Neural progenitor cell (in vitro differentiated cells): ENCODE results near the gene VARS2. TPM values are rescaled to one million over a fixed set of nuclear protein-coding genes. Genes with fewer than 3 reads are reported as not detected.
A peak's percentile ranks its signal among the peaks of the same experiment; 100 is the strongest.

Source experiments
- DNase-seq: peaks from one replicate; pipeline ENCODE4 v3.0.0-alpha.2; 2016; ENCODE audit warnings: low spot score
- H2AFZ ChIP-seq: fragments of 200-600 bp; sonication (generic); replicated peaks from 2 replicates; pipeline ENCODE4 v1.6.1; 2016; ENCODE audit warnings: antibody characterized with exemption
- H3F3A ChIP-seq: fragments of 200-600 bp; sonication (generic); 2 replicates; pipeline ENCODE4 v1.6.1; 2016; ENCODE audit warnings: antibody characterized with exemption, low read depth
- H3K27ac ChIP-seq: fragments of 200-600 bp; sonication (generic); 2 replicates; pipeline ENCODE4 v1.5.1; 2016; ENCODE audit warnings: mild to moderate bottlenecking
- H3K27me3 ChIP-seq: fragments of 200-600 bp; sonication (generic); 2 replicates; pipeline ENCODE4 v1.6.1; 2016; ENCODE audit warnings: mild to moderate bottlenecking, moderate library complexity
- H3K36me3 ChIP-seq: fragments of 200-600 bp; sonication (generic); 2 replicates; pipeline ENCODE4 v1.5.1; 2016
- H3K4me1 ChIP-seq: fragments of 200-600 bp; sonication (generic); 2 replicates; pipeline ENCODE4 v1.6.1; 2016; ENCODE audit warnings: mixed run types
- H3K4me2 ChIP-seq: fragments of 200-600 bp; sonication (generic); 2 replicates; pipeline ENCODE4 v1.6.1; 2016
- H3K4me3 ChIP-seq: fragments of 200-600 bp; sonication (generic); 2 replicates; pipeline ENCODE4 v1.5.1; 2016
- H3K79me2 ChIP-seq: fragments of 200-600 bp; sonication (generic); 2 replicates; pipeline ENCODE4 v1.6.1; 2016; ENCODE audit warnings: low read depth
- H3K9ac ChIP-seq: fragments of 200-600 bp; sonication (generic); 2 replicates; pipeline ENCODE4 v1.6.1; 2016
- H3K9me3 ChIP-seq: fragments of 200-600 bp; sonication (generic); 2 replicates; pipeline ENCODE4 v1.5.1; 2016; ENCODE audit warnings: low read depth
- H4K20me1 ChIP-seq: fragments of 200-600 bp; sonication (generic); 2 replicates; pipeline ENCODE4 v1.6.1; 2016; ENCODE audit warnings: low read depth
- H3K27ac Mint-ChIP-seq: 3 replicates; pipeline ENCODE4 v1.8.0; 2021; ENCODE audit warnings: mixed read lengths
- H3K27me3 Mint-ChIP-seq: 2 replicates; pipeline ENCODE4 v1.8.0; 2022; ENCODE audit warnings: low read depth, mild to moderate bottlenecking, inconsistent platforms, moderate library complexity, mixed read lengths; ENCODE audit not compliant: insufficient read depth
- H3K36me3 Mint-ChIP-seq: 3 replicates; pipeline ENCODE4 v1.8.0; 2021; ENCODE audit warnings: mixed read lengths
- H3K4me1 Mint-ChIP-seq: 3 replicates; pipeline ENCODE4 v1.8.0; 2021; ENCODE audit warnings: mixed read lengths
- H3K4me3 Mint-ChIP-seq: 3 replicates; pipeline ENCODE4 v1.8.0; 2021; ENCODE audit warnings: mild to moderate bottlenecking, moderate library complexity, mixed read lengths
- H3K9me3 Mint-ChIP-seq: 3 replicates; pipeline ENCODE4 v1.8.0; 2020; ENCODE audit warnings: mixed read lengths
- EZH2 ChIP-seq: fragments of 200-600 bp; sonication (generic); IDR thresholded peaks from 2 replicates; pipeline ENCODE4 v1.6.1; 2017; ENCODE audit warnings: antibody characterized with exemption, mild to moderate bottlenecking, moderate library complexity
- EZH2phosphoT487 ChIP-seq: fragments of 200-600 bp; sonication (generic); IDR thresholded peaks from 2 replicates; pipeline ENCODE4 v1.6.1; 2017; ENCODE audit warnings: antibody characterized with exemption
- total RNA-seq: library from RNA; depleted of rRNA; stranded (reverse); fragments of >200 nt; gene quantifications from 2 replicates; pipeline ENCODE4 v1.2.3, GENCODE V29; 2015; ENCODE audit warnings: low replicate concordance
- TF ChIP-seq, protein P1 (sequence below): fragments of 200-600 bp; sonication (generic); IDR thresholded peaks from 2 replicates; pipeline ENCODE4 v1.5.1; 2017; ENCODE audit warnings: antibody characterized with exemption, mild to moderate bottlenecking

The VARS2 gene
- total RNA-seq, 1 donor from 2014 or later, result 21.5 TPM

DNA sequence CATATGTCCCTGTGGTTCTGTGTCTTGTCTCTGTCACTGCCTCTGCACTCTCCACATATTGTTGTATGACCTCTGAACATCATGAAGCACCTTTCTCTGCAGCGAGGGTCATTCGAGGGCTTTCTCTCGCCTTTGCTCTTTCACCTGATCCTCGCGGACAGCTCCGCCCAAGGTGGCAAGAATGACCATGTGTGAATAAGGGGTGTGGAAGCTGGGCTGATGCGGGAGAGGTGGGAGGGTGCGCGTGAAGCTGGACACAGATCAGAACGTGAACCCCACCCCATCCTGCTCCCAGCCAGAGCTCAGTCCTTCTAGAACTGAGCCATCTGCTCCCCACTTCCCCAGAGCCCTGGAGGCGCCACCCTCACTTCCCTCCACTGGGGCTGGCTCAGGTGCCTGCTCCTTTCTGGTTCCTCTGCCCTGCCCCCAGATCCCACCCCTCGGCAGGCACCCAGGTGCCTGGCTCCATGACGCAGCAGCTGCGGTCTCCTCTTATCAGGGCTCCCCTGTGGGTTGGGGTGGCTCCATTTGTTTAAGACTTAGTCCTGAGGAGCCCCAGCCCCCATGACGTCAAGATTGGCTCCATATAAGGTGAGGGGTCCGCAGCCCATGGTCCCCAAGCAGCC lies 26.4 kb downstream of the VARS2 start, which contains the start of gene MUCL3:
TSS of gene MUCL3 (plus strand) at position 613 of the 626 bp plus-strand sequence. CDS start 27 bp downstream, outside the sequence.
- Mint-ChIP-seq H3K27me3 (peaks cover 22% of the 10 kb centered on the region), H3K4me3 (no peak within 1 kb of the TSS), H3K9me3 (no peaks in the 10 kb centered on the region), H3K27ac (peak within 1 kb of the TSS; percentile 59), H3K36me3 (no peaks in the 10 kb centered on the region), H3K4me1 (peaks cover 20% of the 10 kb centered on the region)
- Histone ChIP-seq H3K9me3 (no peaks in the 10 kb centered on the region), H3F3A (no peaks in the 10 kb centered on the region), H3K27ac (no peak within 1 kb of the TSS), H2AFZ (no peak within 1 kb of the TSS), H3K4me2 (no peak within 1 kb of the TSS), H3K36me3 (no peaks in the 10 kb centered on the region), H3K4me3 (no peak within 1 kb of the TSS), H3K4me1 (peaks cover 11% of the 10 kb centered on the region), H3K79me2 (no peaks in the 10 kb centered on the region), H4K20me1 (no peaks in the 10 kb centered on the region), H3K9ac (no peak within 1 kb of the TSS), H3K27me3 (no peaks in the 10 kb centered on the region)
- no peak for DNase-seq
- TF ChIP-seq EZH2 (no peak), EZH2phosphoT487 (no peak)
- TF ChIP-seq, protein P1, sequence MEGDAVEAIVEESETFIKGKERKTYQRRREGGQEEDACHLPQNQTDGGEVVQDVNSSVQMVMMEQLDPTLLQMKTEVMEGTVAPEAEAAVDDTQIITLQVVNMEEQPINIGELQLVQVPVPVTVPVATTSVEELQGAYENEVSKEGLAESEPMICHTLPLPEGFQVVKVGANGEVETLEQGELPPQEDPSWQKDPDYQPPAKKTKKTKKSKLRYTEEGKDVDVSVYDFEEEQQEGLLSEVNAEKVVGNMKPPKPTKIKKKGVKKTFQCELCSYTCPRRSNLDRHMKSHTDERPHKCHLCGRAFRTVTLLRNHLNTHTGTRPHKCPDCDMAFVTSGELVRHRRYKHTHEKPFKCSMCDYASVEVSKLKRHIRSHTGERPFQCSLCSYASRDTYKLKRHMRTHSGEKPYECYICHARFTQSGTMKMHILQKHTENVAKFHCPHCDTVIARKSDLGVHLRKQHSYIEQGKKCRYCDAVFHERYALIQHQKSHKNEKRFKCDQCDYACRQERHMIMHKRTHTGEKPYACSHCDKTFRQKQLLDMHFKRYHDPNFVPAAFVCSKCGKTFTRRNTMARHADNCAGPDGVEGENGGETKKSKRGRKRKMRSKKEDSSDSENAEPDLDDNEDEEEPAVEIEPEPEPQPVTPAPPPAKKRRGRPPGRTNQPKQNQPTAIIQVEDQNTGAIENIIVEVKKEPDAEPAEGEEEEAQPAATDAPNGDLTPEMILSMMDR, result no peak

DNA sequence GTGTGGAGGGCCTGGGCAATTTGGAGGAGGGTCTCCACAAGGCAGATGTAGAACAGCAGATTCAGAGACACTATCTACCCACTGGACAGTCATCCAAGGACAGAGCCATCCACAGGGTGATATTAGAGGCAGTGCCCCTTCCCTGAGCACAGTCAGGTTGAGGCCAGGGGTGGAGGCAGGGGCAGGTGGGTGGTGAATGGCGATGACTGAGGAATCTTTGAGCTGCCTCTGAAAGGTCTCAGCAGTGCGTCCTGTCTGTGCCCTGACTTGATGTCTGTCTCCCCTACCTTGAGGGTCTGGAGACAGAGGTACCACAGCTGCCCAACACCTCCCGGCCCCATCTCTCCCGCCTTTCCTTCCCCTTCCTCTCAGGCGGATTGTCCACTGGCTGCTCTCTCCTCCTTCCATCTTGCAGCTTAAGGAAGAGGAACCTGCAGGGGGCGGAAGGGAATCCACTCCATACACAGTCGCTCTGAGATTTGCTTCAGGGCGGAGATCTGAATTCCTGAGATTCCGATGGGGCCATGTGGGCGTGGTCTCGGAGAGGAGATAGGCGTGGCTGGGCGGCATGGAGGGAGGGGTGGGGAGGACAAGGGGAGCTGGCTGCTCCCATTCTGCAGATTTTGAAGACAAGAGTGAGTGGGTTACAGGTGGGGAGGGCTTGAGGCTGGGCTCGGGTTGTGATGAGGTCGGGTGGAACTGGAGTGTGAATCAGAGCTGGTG lies 28.5 kb downstream of the VARS2 start:
- no peak overlapping the region for H2AFZ ChIP-seq
- Mint-ChIP-seq H3K4me3 (peak overlapping the region; percentile 46), H3K27ac (peak overlapping the region; percentile 69), H3K9me3 (no peaks in the 10 kb centered on the region), H3K27me3 (peaks cover 21% of the 10 kb centered on the region), H3K4me1 (peaks cover 20% of the 10 kb centered on the region), H3K36me3 (no peaks in the 10 kb centered on the region)
- peak overlapping the region; percentile 46 for H3K4me2 ChIP-seq
- H3K27ac ChIP-seq, result no peak overlapping the region
- H3F3A ChIP-seq, result no peaks in the 10 kb centered on the region
- H3K79me2 ChIP-seq, result no peaks in the 10 kb centered on the region
- no peak overlapping the region for H3K9ac ChIP-seq
- no peaks in the 10 kb centered on the region for H3K27me3 ChIP-seq
- DNase-seq, result peak; percentile 97
- no peaks in the 10 kb centered on the region for H3K36me3 ChIP-seq
- H3K9me3 ChIP-seq, result no peaks in the 10 kb centered on the region
- H4K20me1 ChIP-seq, result no peaks in the 10 kb centered on the region
- no peak overlapping the region for H3K4me3 ChIP-seq
- TF ChIP-seq, protein P1, result peak; percentile 67
- TF ChIP-seq EZH2phosphoT487 (no peak), EZH2 (no peak)
- H3K4me1 ChIP-seq, result peaks cover 5% of the 10 kb centered on the region

DNA sequence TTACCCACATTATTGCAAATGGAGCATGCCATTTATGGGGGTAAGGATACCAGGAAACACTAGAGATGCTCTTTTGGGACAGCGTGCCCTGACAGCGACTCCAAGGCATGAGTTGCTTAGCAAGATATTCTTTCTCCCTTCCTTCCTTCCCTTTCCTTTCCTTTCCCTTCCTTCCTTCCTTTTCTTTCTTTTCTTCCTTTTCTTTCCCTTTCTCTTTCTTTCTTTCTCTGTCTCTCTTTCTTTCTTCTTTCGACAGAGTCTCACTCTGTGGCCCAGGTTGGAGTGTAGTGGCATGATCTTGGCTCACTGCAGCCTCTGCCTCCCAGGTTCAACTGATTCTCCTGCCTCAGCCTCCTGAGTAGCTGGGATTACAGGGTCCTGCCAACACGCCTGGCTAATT lies 30.0 kb downstream of the VARS2 start:
- Histone ChIP-seq H3K27ac (no peak overlapping the region), H3K9me3 (no peaks in the 10 kb centered on the region), H4K20me1 (no peaks in the 10 kb centered on the region), H3F3A (no peaks in the 10 kb centered on the region), H3K4me2 (no peak overlapping the region), H3K9ac (no peak overlapping the region), H3K79me2 (no peaks in the 10 kb centered on the region), H3K4me1 (peaks cover 5% of the 10 kb centered on the region), H3K4me3 (no peak overlapping the region), H2AFZ (no peak overlapping the region), H3K27me3 (no peaks in the 10 kb centered on the region), H3K36me3 (no peaks in the 10 kb centered on the region)
- no peaks in the 10 kb centered on the region for H3K9me3 Mint-ChIP-seq
- H3K27ac Mint-ChIP-seq, result no peak overlapping the region
- H3K4me1 Mint-ChIP-seq, result peaks cover 17% of the 10 kb centered on the region
- TF ChIP-seq, protein P1, result no peak
- TF ChIP-seq EZH2phosphoT487 (no peak), EZH2 (no peak)
- no peak overlapping the region for H3K4me3 Mint-ChIP-seq
- H3K27me3 Mint-ChIP-seq, result peaks cover 19% of the 10 kb centered on the region
- no peaks in the 10 kb centered on the region for H3K36me3 Mint-ChIP-seq
- no peak for DNase-seq
